Thyroid gland (tissue), 4 donors: ENCODE results near the gene TOMT.

Source experiments
- CTCF ChIP-seq, 6 experiments: fragments of 200-600 bp in 3 of 6; fragments of 450-650 bp in 3 of 6; sonication (generic) in 3 of 6; IDR thresholded peaks; one replicate each; pipeline ENCODE4 v1.5.1; 2016 to 2019; ENCODE audit warnings: antibody characterized with exemption in 6 of 6, mild to moderate bottlenecking in 2 of 6, inconsistent platforms in 1 of 6, moderate library complexity in 1 of 6
- POLR2A ChIP-seq, 2 donors: fragments of 450-650 bp; IDR thresholded peaks; one replicate each; pipeline ENCODE4 v1.6.1; 2017; ENCODE audit warnings: antibody characterized with exemption in 2 of 2, mild to moderate bottlenecking in 2 of 2, moderate library complexity in 1 of 2

GRCh38 chr11:72157131-72157530 lies 51.4 kb downstream of the TOMT start:
- TF ChIP-seq POLR2A (IDR thresholded peaks at IDR 0.05), result no peak
- TF ChIP-seq CTCF (IDR thresholded peaks at IDR 0.05), result no peak
